Muscle layer of colon (tissue), 2 donors: ENCODE results near the gene RND3.

Experiments used
- H3K27ac ChIP-seq: one replicate; pipeline ENCODE4 v1.7.0; 2013; ENCODE audit warnings: low read depth, mild to moderate bottlenecking, low read length, moderate library complexity
- H3K27me3 ChIP-seq, 2 donors: one replicate each; pipeline ENCODE4 v1.7.0; 2013; ENCODE audit warnings: low read length in 2 of 2, mild to moderate bottlenecking in 2 of 2; ENCODE audit not compliant: insufficient read depth in 2 of 2, control insufficient read depth in 1 of 2
- H3K36me3 ChIP-seq: one replicate; pipeline ENCODE4 v1.7.0; 2013; ENCODE audit warnings: mild to moderate bottlenecking, low read length; ENCODE audit not compliant: insufficient read depth
- H3K4me1 ChIP-seq: one replicate; pipeline ENCODE4 v1.7.0; 2013; ENCODE audit warnings: mild to moderate bottlenecking, low read length; ENCODE audit not compliant: insufficient read depth
- H3K4me3 ChIP-seq, 2 donors: one replicate each; pipeline ENCODE4 v1.7.0; 2013; ENCODE audit warnings: low read length in 2 of 2, low read depth in 1 of 2, mild to moderate bottlenecking in 1 of 2, moderate library complexity in 1 of 2
- H3K9ac ChIP-seq: one replicate; pipeline ENCODE4 v1.7.0; 2013; ENCODE audit warnings: low read length
- H3K9me3 ChIP-seq: one replicate; pipeline ENCODE4 v1.7.0; 2013; ENCODE audit warnings: mild to moderate bottlenecking, low read length
- donor health status: abdominal sarcoma.
- donor health status: Adenocarcinoma of cecum.

Gene RND3

DNA sequence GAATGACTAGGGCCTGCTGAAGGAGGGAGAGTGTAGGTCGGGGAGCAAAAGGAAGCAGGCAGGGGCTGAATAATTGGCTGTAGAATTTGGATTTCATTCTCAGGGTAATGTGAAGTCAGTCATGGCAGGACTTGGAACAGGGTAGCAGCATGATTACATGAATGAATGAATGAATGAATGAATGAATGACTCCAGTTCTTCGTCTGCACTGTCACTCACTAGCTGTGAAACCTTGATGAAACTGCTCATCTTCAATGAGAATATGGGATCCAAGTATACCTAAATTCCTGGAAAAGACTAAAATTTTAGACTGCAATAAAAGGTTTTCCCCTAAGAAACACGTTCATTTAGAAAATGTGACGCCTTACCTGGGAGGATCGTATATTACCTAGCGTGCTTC, 3.0 kb upstream of the RND3 start:
- H3K36me3 ChIP-seq, result no peaks in the 10 kb centered on the region
- no peaks in the 10 kb centered on the region for H3K4me1 ChIP-seq
- no peak overlapping the region for H3K4me3 ChIP-seq
- H3K9ac ChIP-seq, result no peak overlapping the region
- H3K27me3 ChIP-seq, result no peaks in the 10 kb centered on the region
- no peak overlapping the region for H3K27ac ChIP-seq
- no peaks in the 10 kb centered on the region for H3K9me3 ChIP-seq

- H3K36me3 ChIP-seq, result no peaks in the 10 kb centered on the region
- peak overlapping the region; percentile 67 to 87 for H3K4me3 ChIP-seq
- no peaks in the 10 kb centered on the region for H3K27me3 ChIP-seq
- H3K27ac ChIP-seq, result peak overlapping the region; percentile 97
- no peaks in the 10 kb centered on the region for H3K9me3 ChIP-seq
- peak overlapping the region; percentile 71 for H3K9ac ChIP-seq
- peaks cover 28% of the 10 kb centered on the region for H3K4me1 ChIP-seq
Measured at GRCh38 chr2:150486539-150487484, 655 bp downstream of the RND3 start.

DNA sequence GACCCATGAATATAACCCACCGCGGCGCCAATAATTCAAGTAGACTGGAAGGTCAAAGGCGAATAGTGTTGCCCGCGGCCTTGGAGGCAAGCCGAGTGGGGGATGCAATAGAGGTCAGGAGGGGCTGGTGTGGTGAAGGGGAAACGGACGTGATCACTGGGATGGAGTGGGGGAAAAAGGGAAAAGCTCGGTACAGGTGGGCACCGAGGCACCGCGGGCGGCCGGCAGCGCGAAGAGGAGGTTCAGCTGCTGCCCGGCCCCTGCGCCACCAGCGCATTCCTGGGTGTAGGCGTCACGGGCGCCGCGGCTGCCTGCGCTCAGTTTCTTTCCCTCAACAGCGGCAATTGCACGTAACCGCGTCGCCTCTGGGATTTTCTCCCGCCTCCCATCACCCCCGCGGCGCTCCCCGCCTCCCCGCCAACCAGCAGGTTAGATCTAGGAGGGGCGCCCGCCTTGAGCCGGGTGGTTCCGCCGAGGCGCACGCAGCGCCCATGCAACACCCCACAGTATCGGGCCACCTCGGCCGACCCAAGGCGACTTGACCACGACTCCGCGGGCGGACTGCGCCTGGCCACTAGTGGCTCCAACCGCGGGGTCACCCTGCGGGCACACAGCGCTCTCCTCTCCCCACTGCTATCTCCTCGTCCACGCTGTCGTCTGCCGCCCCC, 1.5 kb downstream of the RND3 start:
- Histone ChIP-seq H3K9me3 (no peaks in the 10 kb centered on the region), H3K27ac (peak overlapping the region; percentile 97), H3K27me3 (no peaks in the 10 kb centered on the region), H3K4me1 (peaks cover 36% of the 10 kb centered on the region), H3K36me3 (no peaks in the 10 kb centered on the region), H3K4me3 (peak overlapping the region; percentile 67 to 87), H3K9ac (peak overlapping the region; percentile 92)

- Histone ChIP-seq H3K9ac (peak overlapping the region; percentile 92), H3K4me3 (peak overlapping the region; percentile 67 to 87), H3K36me3 (no peaks in the 10 kb centered on the region), H3K27ac (peak overlapping the region; percentile 97), H3K9me3 (no peaks in the 10 kb centered on the region), H3K4me1 (peaks cover 40% of the 10 kb centered on the region), H3K27me3 (no peaks in the 10 kb centered on the region)
Measured at GRCh38 chr2:150485114-150485870, 2.2 kb downstream of the RND3 start.

GRCh38 chr2:150484461-150485021, 2.9 kb downstream of the RND3 start:
- Histone ChIP-seq H3K9ac (peak overlapping the region; percentile 92), H3K4me3 (peak overlapping the region; percentile 67 to 87), H3K4me1 (peaks cover 42% of the 10 kb centered on the region), H3K9me3 (no peaks in the 10 kb centered on the region), H3K27ac (peak overlapping the region; percentile 97), H3K27me3 (no peaks in the 10 kb centered on the region), H3K36me3 (no peaks in the 10 kb centered on the region)

GRCh38 chr2:150484006-150484405, 3.5 kb downstream of the RND3 start:
- Histone ChIP-seq H3K27me3 (no peaks in the 10 kb centered on the region), H3K9me3 (no peaks in the 10 kb centered on the region), H3K9ac (no peak overlapping the region), H3K36me3 (no peaks in the 10 kb centered on the region), H3K4me3 (peak overlapping the region in 1 of 2 donors; percentile 87), H3K4me1 (peaks cover 46% of the 10 kb centered on the region), H3K27ac (peak overlapping the region; percentile 97)

GRCh38 chr2:150483532-150483931, 3.9 kb downstream of the RND3 start:
- no peaks in the 10 kb centered on the region for H3K9me3 ChIP-seq
- H3K9ac ChIP-seq, result no peak overlapping the region
- peaks cover 51% of the 10 kb centered on the region for H3K4me1 ChIP-seq
- no peaks in the 10 kb centered on the region for H3K27me3 ChIP-seq
- no peak overlapping the region for H3K4me3 ChIP-seq
- no peaks in the 10 kb centered on the region for H3K36me3 ChIP-seq
- no peak overlapping the region for H3K27ac ChIP-seq

DNA sequence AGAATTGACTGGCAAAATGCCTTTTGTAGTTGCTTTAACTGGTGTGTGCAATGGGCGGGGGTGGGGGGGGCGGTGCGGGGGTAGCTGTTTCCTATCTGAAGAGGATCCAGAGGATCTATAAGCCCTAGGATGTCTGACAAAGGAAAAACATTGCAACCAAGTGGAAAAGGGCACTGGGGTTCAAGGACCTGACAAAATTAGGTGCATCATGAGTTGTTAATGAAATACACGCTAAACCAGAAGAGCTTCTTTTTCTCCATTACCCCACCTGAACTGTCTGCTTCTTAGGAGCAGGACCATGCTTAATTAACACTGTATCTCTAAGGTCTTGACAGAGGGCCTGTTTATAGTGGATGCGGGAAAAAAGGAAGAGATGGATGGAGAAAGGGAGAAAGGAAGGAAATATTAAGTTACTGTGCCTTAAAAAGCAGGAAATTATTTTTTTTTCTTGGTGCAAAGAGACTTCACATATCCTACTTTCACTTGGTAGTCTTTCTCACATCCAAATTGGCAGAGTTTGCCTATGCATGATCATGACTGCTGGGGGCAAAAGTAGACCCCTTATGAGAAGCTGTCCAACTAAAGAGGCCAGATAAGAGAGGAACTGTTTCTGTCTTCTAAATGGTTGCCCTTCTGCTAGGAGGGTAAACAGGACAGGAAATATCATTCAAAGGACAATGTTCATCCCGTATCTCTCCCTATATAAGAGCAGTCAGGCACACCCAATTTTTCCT, 4.6 kb downstream of the RND3 start:
- Histone ChIP-seq H3K4me1 (peaks cover 58% of the 10 kb centered on the region), H3K36me3 (no peaks in the 10 kb centered on the region), H3K9me3 (no peaks in the 10 kb centered on the region), H3K4me3 (no peak overlapping the region), H3K27ac (no peak overlapping the region), H3K27me3 (no peaks in the 10 kb centered on the region), H3K9ac (no peak overlapping the region)

GRCh38 chr2:150482111-150482510, 5.4 kb downstream of the RND3 start:
- H3K27ac ChIP-seq, result no peak overlapping the region
- H3K9ac ChIP-seq, result no peak overlapping the region
- no peak overlapping the region for H3K4me3 ChIP-seq
- H3K9me3 ChIP-seq, result no peaks in the 10 kb centered on the region
- H3K4me1 ChIP-seq, result peaks cover 65% of the 10 kb centered on the region
- no peaks in the 10 kb centered on the region for H3K27me3 ChIP-seq
- H3K36me3 ChIP-seq, result no peaks in the 10 kb centered on the region

DNA sequence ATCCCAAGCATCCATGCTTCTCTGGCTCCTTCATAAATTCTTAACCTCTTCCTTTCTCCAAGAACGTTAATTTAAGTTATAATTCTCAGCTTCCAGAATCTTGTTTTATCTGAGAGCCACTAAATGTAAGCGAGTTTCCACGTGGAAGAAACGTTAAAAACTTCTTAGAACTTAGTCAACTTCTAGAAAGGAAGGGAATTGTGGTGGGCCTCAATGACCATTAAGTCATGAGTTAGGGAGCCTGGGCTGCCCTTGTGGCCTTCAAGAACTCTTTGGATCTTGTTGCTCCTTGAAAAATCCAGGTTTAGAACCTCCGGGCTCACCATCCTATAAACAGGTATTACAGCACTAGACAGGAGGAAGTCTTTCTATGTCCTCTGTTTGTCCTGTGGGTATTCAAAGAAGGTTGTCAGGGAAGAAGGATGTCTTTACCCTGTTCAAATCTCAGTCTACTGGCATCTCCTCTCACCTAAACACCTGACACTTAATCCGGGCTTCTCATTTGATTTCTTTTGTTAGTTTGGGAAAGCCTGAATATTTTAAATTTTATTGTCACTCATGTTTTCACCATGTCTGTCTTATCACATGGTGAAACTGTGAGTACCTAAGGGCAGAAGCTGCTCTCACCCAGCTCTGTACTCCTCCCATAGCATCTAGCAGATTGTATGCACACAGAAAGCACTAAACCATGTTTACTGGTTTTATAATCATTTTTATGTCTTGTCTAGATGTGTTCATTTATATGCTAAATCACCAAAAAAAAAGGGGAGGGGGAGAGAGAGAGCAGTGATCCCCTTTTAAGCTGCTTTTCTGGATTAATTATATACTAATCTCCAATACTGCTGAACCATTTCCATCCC, 6.3 kb downstream of the RND3 start:
- H3K9ac ChIP-seq, result no peak overlapping the region
- H3K4me3 ChIP-seq, result no peak overlapping the region
- no peaks in the 10 kb centered on the region for H3K27me3 ChIP-seq
- H3K36me3 ChIP-seq, result no peaks in the 10 kb centered on the region
- H3K9me3 ChIP-seq, result no peaks in the 10 kb centered on the region
- H3K4me1 ChIP-seq, result peaks cover 74% of the 10 kb centered on the region
- no peak overlapping the region for H3K27ac ChIP-seq
